CD4-positive, alpha-beta T cell treated with Interleukin-2 at 100 ng/mL for 4 hours (primary cell): ENCODE measurements around the gene MED9.
"Not testable (repeated sequence)": the region's sequence is repeated elsewhere in the genome, so short reads cannot be mapped to it uniquely, and the experiment has no call there.

ENCODE experiments used
- DNase-seq: peaks from one replicate; pipeline ENCODE4 v3.0.0-alpha.2; 2020; ENCODE audit warnings: low spot score

The MED9 gene

GRCh38 chr17:17476865-17477467 is at the start of gene MED9:
TSS of gene MED9 (plus strand) at chr17:17477000. CDS start at chr17:17477042, 42 bp downstream.
- peak; percentile 92 for DNase-seq

GRCh38 chr17:17429222-17429621 is 47.6 kb upstream of the MED9 start:
- no peak for DNase-seq

GRCh38 chr17:17430924-17431323 is 45.9 kb upstream of the MED9 start:
- not testable (repeated sequence) for DNase-seq

GRCh38 chr17:17431605-17432004 is 45.2 kb upstream of the MED9 start:
- DNase-seq: no peak

- DNase-seq: no peak
These were observed 43.6 kb upstream of the MED9 start for GRCh38 chr17:17433000-17433703.

GRCh38 chr17:17434477-17434876 is 42.3 kb upstream of the MED9 start:
- DNase-seq: no peak

GRCh38 chr17:17435323-17435722 is 41.5 kb upstream of the MED9 start:
- no peak for DNase-seq

GRCh38 chr17:17437461-17437860 is 39.3 kb upstream of the MED9 start:
- DNase-seq: no peak

- no peak for DNase-seq
These were observed 38.9 kb upstream of the MED9 start for GRCh38 chr17:17437893-17438292.

- DNase-seq: peak; percentile 80
These were observed 36.6 kb upstream of the MED9 start for GRCh38 chr17:17440010-17440843.

- no peak for DNase-seq
These were observed 35.7 kb upstream of the MED9 start for GRCh38 chr17:17440938-17441675.

- no peak for DNase-seq
These were observed 33.6 kb upstream of the MED9 start for GRCh38 chr17:17443173-17443572.

- DNase-seq: no peak
These were observed 31.4 kb upstream of the MED9 start for GRCh38 chr17:17445296-17445924.

GRCh38 chr17:17445925-17446665 is 30.7 kb upstream of the MED9 start:
- no peak for DNase-seq

GRCh38 chr17:17446666-17447155 is 30.1 kb upstream of the MED9 start:
- DNase-seq: no peak

GRCh38 chr17:17447264-17447663 is 29.5 kb upstream of the MED9 start:
- DNase-seq: no peak

GRCh38 chr17:17448076-17448475 is 28.7 kb upstream of the MED9 start:
- no peak for DNase-seq

GRCh38 chr17:17448723-17449122 is 28.1 kb upstream of the MED9 start:
- no peak for DNase-seq

- DNase-seq: no peak
These were observed 23.7 kb upstream of the MED9 start for GRCh38 chr17:17453088-17453487.

- DNase-seq: no peak
These were observed 22.5 kb upstream of the MED9 start for GRCh38 chr17:17454276-17454675.

GRCh38 chr17:17454700-17455099 is 22.1 kb upstream of the MED9 start:
- DNase-seq: not testable (repeated sequence)
